ENCODE results near the gene WEE2. TPM values are rescaled to one million over a fixed set of nuclear protein-coding genes. Genes with fewer than 3 reads are reported as not detected.
"Not testable (repeated sequence)": the region's sequence is repeated elsewhere in the genome, so short reads cannot be mapped to it uniquely, and the experiment has no call there.

Gene WEE2
- total RNA-seq, 1 donor from 2014 or later, result not detected

GRCh38 chr7:141685285-141686023 is 22.7 kb upstream of the WEE2 start:
- Mint-ChIP-seq H3K36me3 (ENCODE audit: low read depth) (peaks cover 28% of the 10 kb centered on the region), H3K27ac (ENCODE audit: unreplicated experiment) (no peak overlapping the region), H3K27me3 (ENCODE audit: low read depth) (no peaks in the 10 kb centered on the region), H3K9me3 (no peaks in the 10 kb centered on the region), H3K4me3 (no peak overlapping the region), H3K4me1 (peaks cover 7% of the 10 kb centered on the region)
- no peak for TF ChIP-seq CTCF (conservative IDR thresholded peaks at IDR 0.05)
- DNase-seq (ENCODE audit: low read depth, low spot score), result no peak

- Mint-ChIP-seq H3K27ac (ENCODE audit: unreplicated experiment) (no peak overlapping the region), H3K4me1 (peaks cover 7% of the 10 kb centered on the region), H3K27me3 (ENCODE audit: low read depth) (no peaks in the 10 kb centered on the region)
These were observed 22.1 kb upstream of the WEE2 start for GRCh38 chr7:141686074-141686473.

GRCh38 chr7:141686670-141687069 is 21.5 kb upstream of the WEE2 start:
- no peak overlapping the region for H3K27ac Mint-ChIP-seq (ENCODE audit: unreplicated experiment)
- H3K36me3 Mint-ChIP-seq (ENCODE audit: low read depth), result peaks cover 21% of the 10 kb centered on the region
- DNase-seq (ENCODE audit: low read depth, low spot score), result no peak
- H3K27me3 Mint-ChIP-seq (ENCODE audit: low read depth), result no peaks in the 10 kb centered on the region
- H3K4me1 Mint-ChIP-seq, result peaks cover 7% of the 10 kb centered on the region
- H3K9me3 Mint-ChIP-seq, result no peaks in the 10 kb centered on the region
- H3K4me3 Mint-ChIP-seq, result no peak overlapping the region
- no peak for TF ChIP-seq CTCF (conservative IDR thresholded peaks at IDR 0.05)

More at GRCh38 chr7:141686074-141686473, 22.1 kb upstream of the WEE2 start:
- no peak for TF ChIP-seq CTCF (conservative IDR thresholded peaks at IDR 0.05)
- Mint-ChIP-seq H3K9me3 (no peaks in the 10 kb centered on the region), H3K4me3 (no peak overlapping the region), H3K36me3 (ENCODE audit: low read depth) (peaks cover 23% of the 10 kb centered on the region)
- no peak for DNase-seq (ENCODE audit: low read depth, low spot score)

GRCh38 chr7:141688043-141688442 is 20.1 kb upstream of the WEE2 start:
- no peak for TF ChIP-seq CTCF (conservative IDR thresholded peaks at IDR 0.05)
- no peaks in the 10 kb centered on the region for H3K27me3 Mint-ChIP-seq (ENCODE audit: low read depth)
- peaks cover 7% of the 10 kb centered on the region for H3K4me1 Mint-ChIP-seq
- DNase-seq (ENCODE audit: low read depth, low spot score), result no peak
- no peak overlapping the region for H3K27ac Mint-ChIP-seq (ENCODE audit: unreplicated experiment)
- H3K9me3 Mint-ChIP-seq, result no peaks in the 10 kb centered on the region
- peaks cover 21% of the 10 kb centered on the region for H3K36me3 Mint-ChIP-seq (ENCODE audit: low read depth)
- no peak overlapping the region for H3K4me3 Mint-ChIP-seq

- peaks cover 21% of the 10 kb centered on the region for H3K36me3 Mint-ChIP-seq (ENCODE audit: low read depth)
- not testable (repeated sequence) for H3K4me3 Mint-ChIP-seq; H3K27me3 Mint-ChIP-seq (ENCODE audit: low read depth); H3K4me1 Mint-ChIP-seq; H3K27ac Mint-ChIP-seq (ENCODE audit: unreplicated experiment); DNase-seq (ENCODE audit: low read depth, low spot score); H3K9me3 Mint-ChIP-seq
These were observed 18.9 kb upstream of the WEE2 start for GRCh38 chr7:141689072-141689825.

GRCh38 chr7:141691540-141691939 is 16.6 kb upstream of the WEE2 start:
- Mint-ChIP-seq H3K4me1 (peaks cover 18% of the 10 kb centered on the region), H3K36me3 (ENCODE audit: low read depth) (peaks cover 12% of the 10 kb centered on the region), H3K4me3 (no peak overlapping the region), H3K9me3 (no peaks in the 10 kb centered on the region), H3K27ac (ENCODE audit: unreplicated experiment) (no peak overlapping the region), H3K27me3 (ENCODE audit: low read depth) (no peaks in the 10 kb centered on the region)
- TF ChIP-seq CTCF (conservative IDR thresholded peaks at IDR 0.05), result no peak
- no peak for DNase-seq (ENCODE audit: low read depth, low spot score)
